Left lung (tissue), 10 donors: ENCODE measurements around the gene RAB31. TPM values are rescaled to one million over a fixed set of nuclear protein-coding genes. Genes with fewer than 3 reads are reported as not detected.

ENCODE experiments used
- ATAC-seq: fragments of 200-7000 bp; cut with Tn5 transposase; one replicate; pipeline ENCODE4 v1.9.1; 2020; ENCODE audit warnings: moderate library complexity
- DNase-seq, 4 donors: peaks; one replicate each; pipeline ENCODE4 v3.0.0-alpha.2; 2013 to 2020
- H3K27ac ChIP-seq, 2 donors: fragments of 200-600 bp; sonication (generic) in 1 of 2; one replicate each; pipeline versions ENCODE4 v1.5.0 to v1.8.0; 2020 to 2021
- H3K27me3 ChIP-seq, 2 donors: fragments of 200-600 bp; sonication (generic) in 1 of 2; one replicate each; pipeline versions ENCODE4 v1.5.0 to v1.8.0; 2020 to 2021
- H3K36me3 ChIP-seq, 2 donors: fragments of 200-600 bp; sonication (generic) in 1 of 2; one replicate each; pipeline versions ENCODE4 v1.5.0 to v1.8.0; 2020 to 2021
- H3K4me1 ChIP-seq, 2 donors: fragments of 200-600 bp; one replicate each; pipeline ENCODE4 v1.8.0; 2021
- H3K4me3 ChIP-seq, 2 donors: fragments of 200-600 bp; sonication (generic) in 1 of 2; one replicate each; pipeline versions ENCODE4 v1.5.0 to v1.8.0; 2020 to 2021; ENCODE audit warnings: mild to moderate bottlenecking in 1 of 2
- H3K9me3 ChIP-seq, 2 donors: fragments of 200-600 bp; sonication (generic) in 1 of 2; one replicate each; pipeline versions ENCODE4 v1.5.0 to v1.8.0; 2020 to 2021
- intact Hi-C, 2 donors: fragments of 100-400 bp; cut with DNase I; formaldehyde crosslinking; loops; one replicate each; pipeline versions ENCODE4 v1.11.2 to v1.14.2; 2022
- polyA plus RNA-seq, 6 donors: library from polyadenylated mRNA; unstranded; fragments of 120-200 nt; gene quantifications; one replicate each; pipeline ENCODE4 v1.2.1, GENCODE V29; 2013; ENCODE audit not compliant: insufficient read length in 6 of 6
- total RNA-seq, 2 donors: library from RNA; stranded (reverse); fragmentation: NEBNext Ultra II Directional; extraction: Animal tissue kit (Norgen Biotek cat#: 25700); gene quantifications; one replicate each; pipeline ENCODE4 v1.2.1, GENCODE V29; 2021
- TF ChIP-seq, protein P1 (sequence below), 2 donors: fragments of 200-600 bp; sonication (generic) in 1 of 2; IDR thresholded peaks; one replicate each; pipeline versions ENCODE4 v1.5.0 to v1.8.0; 2021; ENCODE audit warnings: antibody characterized with exemption in 2 of 2
- donor health status: DM: no; HTN: yes; CAD: no.
- donor health status: DM: no; HTN: no; CAD: no.

RAB31 gene
- total and polyA plus RNA-seq, 8 donors = 30.3 to 135 (median 37.3) TPM

DNA sequence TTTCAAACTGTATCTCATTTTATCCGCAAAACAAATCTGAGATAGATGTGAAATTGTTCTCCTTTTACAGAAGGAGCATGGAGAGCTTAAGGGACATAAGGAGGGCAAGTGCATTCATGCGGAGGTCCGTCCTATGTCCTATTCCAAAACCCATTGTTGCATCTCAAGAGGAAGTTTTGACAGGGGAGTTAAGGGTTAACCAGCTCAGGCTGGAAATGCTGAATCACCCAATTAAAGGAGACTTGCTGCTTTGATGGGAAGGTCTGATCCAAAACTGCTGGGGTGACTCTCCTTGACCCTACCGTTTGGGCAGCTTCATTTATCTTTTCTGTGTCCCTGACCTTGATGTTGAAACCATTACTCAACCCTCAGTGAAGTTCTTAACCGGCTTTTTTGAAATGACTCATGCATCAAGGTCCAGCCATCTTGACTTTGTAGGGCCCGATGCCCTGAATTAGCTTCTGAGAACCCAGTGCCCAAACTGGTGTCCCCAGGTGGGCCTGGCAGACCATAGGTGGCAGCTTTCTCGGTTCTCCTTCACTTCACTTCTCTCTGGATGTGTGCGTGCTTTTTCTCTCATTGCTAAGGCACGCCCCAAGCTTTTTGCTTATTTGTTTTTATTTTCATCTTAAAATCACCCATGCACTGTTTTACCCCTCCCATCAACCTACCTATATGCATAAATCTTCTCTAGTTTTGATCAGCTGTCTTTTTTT lies 161.8 kb downstream of the RAB31 start:
- H3K27ac ChIP-seq = peak overlapping the region in 1 of 2 donors; percentile 33
- intact Hi-C loops = no loop called here
- H3K9me3 ChIP-seq = peaks cover 0 to 10% of the 10 kb centered on the region in 2 donors
- no peaks in the 10 kb centered on the region for H3K27me3 ChIP-seq
- H3K4me3 ChIP-seq = no peak overlapping the region
- ATAC-seq (peak; percentile 56), DNase-seq (no peak)
- peaks cover 0 to 21% of the 10 kb centered on the region in 2 donors for H3K4me1 ChIP-seq
- TF ChIP-seq, protein P1, sequence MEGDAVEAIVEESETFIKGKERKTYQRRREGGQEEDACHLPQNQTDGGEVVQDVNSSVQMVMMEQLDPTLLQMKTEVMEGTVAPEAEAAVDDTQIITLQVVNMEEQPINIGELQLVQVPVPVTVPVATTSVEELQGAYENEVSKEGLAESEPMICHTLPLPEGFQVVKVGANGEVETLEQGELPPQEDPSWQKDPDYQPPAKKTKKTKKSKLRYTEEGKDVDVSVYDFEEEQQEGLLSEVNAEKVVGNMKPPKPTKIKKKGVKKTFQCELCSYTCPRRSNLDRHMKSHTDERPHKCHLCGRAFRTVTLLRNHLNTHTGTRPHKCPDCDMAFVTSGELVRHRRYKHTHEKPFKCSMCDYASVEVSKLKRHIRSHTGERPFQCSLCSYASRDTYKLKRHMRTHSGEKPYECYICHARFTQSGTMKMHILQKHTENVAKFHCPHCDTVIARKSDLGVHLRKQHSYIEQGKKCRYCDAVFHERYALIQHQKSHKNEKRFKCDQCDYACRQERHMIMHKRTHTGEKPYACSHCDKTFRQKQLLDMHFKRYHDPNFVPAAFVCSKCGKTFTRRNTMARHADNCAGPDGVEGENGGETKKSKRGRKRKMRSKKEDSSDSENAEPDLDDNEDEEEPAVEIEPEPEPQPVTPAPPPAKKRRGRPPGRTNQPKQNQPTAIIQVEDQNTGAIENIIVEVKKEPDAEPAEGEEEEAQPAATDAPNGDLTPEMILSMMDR (IDR thresholded peaks at IDR 0.05) = no peak
- no peaks in the 10 kb centered on the region for H3K36me3 ChIP-seq

DNA sequence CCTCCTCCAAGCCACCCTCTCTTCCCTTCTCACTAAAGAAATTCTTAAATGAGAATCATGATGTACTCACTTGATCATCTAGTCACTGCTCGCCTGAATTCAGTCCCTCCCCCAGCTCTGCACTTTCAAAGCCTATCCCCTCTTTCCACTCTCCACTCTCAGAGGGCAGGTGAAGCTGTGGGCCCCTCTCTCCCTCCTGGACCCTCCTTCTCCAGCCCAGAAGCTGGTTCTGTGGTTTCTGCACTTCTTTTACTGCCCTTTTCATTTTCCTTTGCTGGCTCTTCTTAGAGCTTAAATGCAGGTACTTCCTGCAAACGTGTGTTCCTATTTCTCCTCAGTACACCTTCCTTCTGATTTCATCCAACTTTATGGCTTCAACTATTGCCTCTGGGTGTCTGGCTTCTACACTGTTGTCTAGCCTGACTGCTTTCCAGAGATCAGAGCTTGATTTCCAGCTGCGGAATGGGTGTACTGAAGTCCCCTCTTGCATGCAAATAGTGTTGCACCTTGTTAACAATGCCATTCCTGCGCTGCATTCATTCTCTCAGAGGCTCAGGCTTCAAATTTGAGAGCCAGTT lies 162.4 kb downstream of the RAB31 start:
- Histone ChIP-seq H3K27ac (no peak overlapping the region), H3K4me1 (peaks cover 0 to 21% of the 10 kb centered on the region in 2 donors), H3K4me3 (no peak overlapping the region), H3K9me3 (peaks cover 0 to 5% of the 10 kb centered on the region in 2 donors), H3K36me3 (no peaks in the 10 kb centered on the region), H3K27me3 (no peaks in the 10 kb centered on the region)
- intact Hi-C loops = no loop called here
- ATAC-seq (no peak), DNase-seq (no peak)
- TF ChIP-seq, protein P1 (IDR thresholded peaks at IDR 0.05) = no peak

DNA sequence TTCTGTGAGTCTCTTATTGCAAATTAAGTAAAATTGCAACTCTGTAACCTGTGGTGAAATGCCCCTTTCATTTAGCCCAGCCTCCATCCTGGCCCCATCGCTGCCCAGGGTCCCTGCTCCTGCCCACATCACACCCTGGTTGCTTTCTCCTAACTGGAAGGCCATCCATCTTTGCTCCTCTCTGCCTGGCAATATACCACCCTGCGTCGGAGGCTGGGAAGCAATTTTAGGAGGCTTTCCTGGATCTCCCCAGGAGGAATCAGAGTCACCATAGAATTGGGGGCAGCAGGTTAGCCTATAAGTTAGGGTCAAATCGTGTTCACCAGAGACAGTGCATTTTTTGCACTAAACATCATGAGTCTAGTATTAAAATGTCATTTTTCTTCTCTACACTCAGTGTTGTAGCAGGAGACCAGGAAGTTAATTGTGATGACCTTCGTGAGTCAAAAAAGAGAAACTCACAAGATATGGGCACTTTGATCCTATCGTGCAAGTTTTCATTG lies 163.2 kb downstream of the RAB31 start:
- intact Hi-C loops = no loop called here
- Histone ChIP-seq H3K9me3 (no peaks in the 10 kb centered on the region), H3K36me3 (no peaks in the 10 kb centered on the region), H3K27ac (no peak overlapping the region), H3K27me3 (no peaks in the 10 kb centered on the region), H3K4me3 (no peak overlapping the region), H3K4me1 (peaks cover 0 to 23% of the 10 kb centered on the region in 2 donors)
- ATAC-seq (no peak), DNase-seq (no peak)
- TF ChIP-seq, protein P1 (IDR thresholded peaks at IDR 0.05) = no peak

DNA sequence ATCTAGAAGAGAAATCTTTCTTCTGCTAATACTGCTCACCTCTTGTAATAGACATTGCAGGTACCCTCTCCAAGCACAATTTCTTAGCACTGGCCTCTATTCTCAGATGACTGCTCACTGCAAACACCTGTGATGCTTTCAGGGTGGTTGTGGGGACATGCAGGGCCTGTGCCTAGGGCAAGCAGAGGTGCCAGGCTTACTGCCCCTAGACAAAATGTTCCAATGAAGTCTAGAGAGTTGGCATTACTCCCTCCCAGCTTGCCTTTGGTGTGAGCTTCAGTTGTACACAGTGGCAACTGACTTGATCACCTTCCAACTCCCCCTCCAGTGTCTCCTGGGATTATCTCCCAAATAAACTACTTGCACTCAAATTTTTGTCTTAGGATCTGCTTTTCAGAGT lies 164.7 kb downstream of the RAB31 start:
- peaks cover 0 to 29% of the 10 kb centered on the region in 2 donors for H3K4me1 ChIP-seq
- H3K9me3 ChIP-seq = no peaks in the 10 kb centered on the region
- ATAC-seq (no peak), DNase-seq (no peak)
- intact Hi-C loops = no loop called here
- no peak overlapping the region for H3K27ac ChIP-seq
- no peaks in the 10 kb centered on the region for H3K27me3 ChIP-seq
- H3K4me3 ChIP-seq = no peak overlapping the region
- TF ChIP-seq, protein P1 (IDR thresholded peaks at IDR 0.05) = no peak
- no peaks in the 10 kb centered on the region for H3K36me3 ChIP-seq

DNA sequence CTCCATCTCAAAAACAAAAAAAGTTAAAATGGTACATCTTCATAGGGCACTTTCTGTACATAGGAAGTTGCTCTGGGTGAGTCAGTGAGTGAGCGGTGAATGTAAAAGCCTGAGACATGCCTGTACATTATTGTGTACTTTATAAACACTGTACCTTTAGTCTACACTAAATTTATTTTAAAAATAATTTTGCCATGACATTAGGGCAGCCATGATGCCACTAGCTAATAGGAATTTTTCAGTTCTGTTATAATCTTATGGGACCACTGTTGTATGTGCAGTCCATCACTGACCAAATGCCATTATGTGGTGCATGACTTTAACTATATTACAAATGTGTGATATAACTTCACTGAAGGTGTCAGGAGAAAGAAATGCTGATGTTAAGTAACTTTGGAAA lies 166.6 kb downstream of the RAB31 start:
- H3K4me1 ChIP-seq = peaks cover 0 to 13% of the 10 kb centered on the region in 2 donors
- intact Hi-C loops = no loop called here
- no peak for ATAC-seq

More for the DNA sequence above, 166.6 kb downstream of the RAB31 start:
- no peaks in the 10 kb centered on the region for H3K9me3 ChIP-seq
- H3K27me3 ChIP-seq = no peaks in the 10 kb centered on the region
- no peaks in the 10 kb centered on the region for H3K36me3 ChIP-seq
- H3K4me3 ChIP-seq = no peak overlapping the region
- no peak for DNase-seq
- TF ChIP-seq, protein P1 (IDR thresholded peaks at IDR 0.05) = no peak
- no peak overlapping the region for H3K27ac ChIP-seq
